GM19023 (cell line): ENCODE results near the gene PIRT.

Source experiments
- ATAC-seq: cut with Tn5 transposase; IDR thresholded peaks from one replicate; pipeline ENCODE4 v1.9.1; 2021; ENCODE audit warnings: mild to moderate bottlenecking, moderate library complexity; ENCODE audit not compliant: unreplicated experiment

Gene PIRT

GRCh38 chr17:10790491-10791401, 47.1 kb downstream of the PIRT start:
- no peak for ATAC-seq

DNA sequence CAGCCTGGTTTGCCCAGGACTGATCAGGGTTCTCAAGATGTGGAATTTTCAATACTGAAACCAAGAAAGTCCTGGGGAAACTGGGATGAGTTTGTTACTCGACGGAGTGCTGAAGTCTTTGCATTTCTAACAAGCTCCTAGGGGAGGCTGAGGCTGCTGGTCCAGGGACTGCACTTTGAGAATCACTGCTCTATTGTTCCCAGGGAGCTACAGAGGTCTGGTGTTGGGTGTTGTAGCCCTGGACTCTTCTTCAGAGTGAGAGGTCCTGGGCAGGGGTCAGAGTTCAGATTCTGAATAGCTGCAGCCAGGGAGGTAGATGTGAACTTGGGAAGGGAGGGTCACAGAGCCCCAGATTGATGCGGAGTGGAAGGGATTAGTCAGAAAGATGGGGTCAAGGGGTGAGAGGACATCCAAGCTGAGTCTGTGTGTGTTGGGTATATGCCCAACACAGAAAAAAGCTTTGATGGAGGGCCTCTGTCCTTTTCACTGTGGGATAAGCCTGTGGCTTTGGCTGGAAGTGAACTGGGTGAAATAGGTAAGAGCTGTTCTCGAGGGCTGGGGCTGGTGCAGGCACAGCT, 48.1 kb downstream of the PIRT start:
- no peak for ATAC-seq

DNA sequence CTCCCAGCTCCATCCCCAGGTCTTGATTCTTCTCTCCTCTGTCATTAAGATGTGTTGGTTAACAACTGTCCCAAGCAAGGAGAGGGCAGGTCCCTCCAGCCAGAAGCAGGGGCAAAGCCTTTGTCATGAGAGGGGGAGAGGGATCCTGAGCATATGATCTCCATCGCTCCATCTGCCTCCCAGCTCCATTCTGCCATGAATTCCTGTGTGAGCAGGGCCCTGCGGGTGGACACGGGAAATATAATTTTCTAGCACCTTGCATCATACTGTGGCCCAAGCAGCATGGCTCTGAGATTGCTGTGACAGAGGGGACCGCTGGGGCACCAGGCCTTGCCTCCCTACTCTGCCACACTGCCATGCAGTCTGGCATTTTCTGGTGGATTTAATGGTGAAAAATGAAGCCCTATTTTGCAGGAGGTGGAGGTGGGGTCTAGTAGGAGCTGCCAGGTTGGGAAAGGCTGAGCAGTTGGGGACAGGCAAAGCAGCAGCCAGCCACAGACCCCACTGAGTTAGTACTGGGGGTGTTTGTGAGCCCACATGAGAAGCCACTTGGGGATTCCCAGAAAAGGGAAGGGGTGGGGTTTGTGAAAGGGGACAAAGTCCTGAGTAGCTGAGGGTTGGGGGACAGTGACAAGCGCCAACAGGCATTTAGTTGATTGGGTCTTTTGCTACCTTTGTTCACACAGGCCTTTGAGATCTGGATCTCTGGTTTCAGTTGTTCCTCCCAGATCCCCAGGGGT, 50.4 kb downstream of the PIRT start:
- no peak for ATAC-seq

DNA sequence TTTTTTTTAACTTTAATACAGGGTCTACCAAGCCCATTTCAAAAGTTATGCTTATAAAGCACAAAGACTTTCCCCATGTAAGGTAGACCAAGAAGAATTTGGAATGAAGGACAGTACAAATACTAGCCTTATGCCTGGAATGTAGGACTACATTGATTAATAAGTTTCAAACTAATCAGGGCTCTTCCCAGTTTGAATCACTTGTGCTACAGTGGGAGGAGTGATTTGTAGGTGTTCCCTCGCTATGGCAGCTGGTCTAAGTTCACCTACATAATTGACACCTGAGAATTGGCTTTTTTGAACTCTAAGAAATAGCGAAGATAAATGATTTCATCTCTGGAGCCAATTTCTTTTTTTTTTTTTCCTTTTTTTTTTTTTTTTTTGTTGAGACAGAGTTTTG, 52.6 kb downstream of the PIRT start:
- no peak for ATAC-seq

GRCh38 chr17:10779609-10780008, 58.3 kb downstream of the PIRT start:
- no peak for ATAC-seq

GRCh38 chr17:10777890-10778289, 60.0 kb downstream of the PIRT start:
- ATAC-seq: no peak

- no peak for ATAC-seq
These were observed 60.6 kb downstream of the PIRT start for GRCh38 chr17:10777131-10777807.

- ATAC-seq: no peak
These were observed 61.5 kb downstream of the PIRT start for GRCh38 chr17:10776381-10776780.

DNA sequence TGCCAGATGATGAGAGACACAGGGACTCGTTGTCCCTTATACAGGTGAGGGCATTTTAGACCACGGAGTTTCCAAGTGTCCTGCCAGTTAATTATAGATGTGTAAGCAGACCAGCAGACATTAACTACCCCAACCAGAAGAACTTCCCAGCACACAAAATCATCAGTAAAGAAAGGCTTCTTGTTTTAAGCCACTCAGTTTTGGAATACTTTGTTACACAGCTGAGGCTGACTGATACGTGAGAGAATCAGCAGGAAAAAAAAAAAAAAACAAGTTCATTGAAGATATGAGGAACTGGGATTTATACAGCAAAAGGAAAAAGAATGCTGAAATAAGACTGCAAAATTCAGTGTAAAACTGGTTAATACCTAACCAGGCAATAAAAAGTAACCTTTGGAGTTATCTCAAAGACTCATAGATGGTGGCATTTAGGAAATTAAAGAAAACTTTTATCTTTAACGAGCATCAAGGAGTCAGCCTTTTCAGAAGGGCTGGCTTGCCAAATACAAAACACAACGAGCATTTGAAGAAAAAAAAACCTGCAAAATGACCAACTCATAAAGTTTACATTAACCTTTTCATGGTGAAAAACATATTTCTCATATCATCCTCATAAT, 62.0 kb downstream of the PIRT start:
- no peak for ATAC-seq

DNA sequence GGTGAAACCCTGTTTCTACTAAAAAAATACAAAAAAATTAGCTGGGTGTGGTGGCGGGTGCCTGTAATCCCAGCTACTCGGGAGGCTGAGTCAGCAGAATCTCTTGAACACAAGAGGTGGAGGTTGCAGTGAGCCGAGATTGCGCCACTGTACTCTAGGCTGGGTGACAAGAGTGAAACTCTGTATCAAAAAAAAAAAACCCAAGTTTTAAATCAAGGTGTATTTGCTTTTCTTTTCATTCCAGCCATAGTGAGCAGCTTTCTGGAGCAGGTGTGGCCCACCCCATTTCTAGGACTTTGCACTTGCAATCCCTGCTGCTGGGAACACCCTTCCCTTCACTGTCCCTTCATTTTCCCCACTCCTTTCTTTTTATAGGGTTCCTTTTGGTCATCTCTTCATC, 62.8 kb downstream of the PIRT start:
- no peak for ATAC-seq

DNA sequence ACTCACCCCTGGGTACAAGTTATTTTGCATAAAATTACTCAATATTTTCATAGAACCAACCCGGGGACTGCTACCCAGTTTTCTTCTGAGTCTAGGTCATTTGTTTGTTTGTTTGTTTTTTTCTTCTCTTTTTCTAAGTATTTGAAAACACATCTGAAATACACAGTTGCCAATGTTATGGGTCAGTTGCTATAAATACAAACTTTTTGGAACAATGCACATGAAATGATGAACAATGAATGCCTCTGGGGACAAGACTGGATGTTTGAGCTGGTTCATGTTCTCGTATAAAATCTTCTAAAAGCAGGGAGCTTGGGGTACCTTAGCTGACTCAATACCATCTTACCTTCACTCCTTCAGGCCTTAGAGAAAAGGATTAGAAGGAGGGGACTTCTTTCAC, 64.5 kb downstream of the PIRT start:
- ATAC-seq: no peak
